CD4-positive, alpha-beta T cell treated with Interleukin-21 for 1 hour (primary cell): ENCODE results near the gene TXLNB.
"Not testable (repeated sequence)": the region's sequence is repeated elsewhere in the genome, so short reads cannot be mapped to it uniquely, and the experiment has no call there.

Experiments used
- DNase-seq: peaks from one replicate; pipeline ENCODE4 v3.0.0-alpha.2; 2020

TXLNB gene

DNA sequence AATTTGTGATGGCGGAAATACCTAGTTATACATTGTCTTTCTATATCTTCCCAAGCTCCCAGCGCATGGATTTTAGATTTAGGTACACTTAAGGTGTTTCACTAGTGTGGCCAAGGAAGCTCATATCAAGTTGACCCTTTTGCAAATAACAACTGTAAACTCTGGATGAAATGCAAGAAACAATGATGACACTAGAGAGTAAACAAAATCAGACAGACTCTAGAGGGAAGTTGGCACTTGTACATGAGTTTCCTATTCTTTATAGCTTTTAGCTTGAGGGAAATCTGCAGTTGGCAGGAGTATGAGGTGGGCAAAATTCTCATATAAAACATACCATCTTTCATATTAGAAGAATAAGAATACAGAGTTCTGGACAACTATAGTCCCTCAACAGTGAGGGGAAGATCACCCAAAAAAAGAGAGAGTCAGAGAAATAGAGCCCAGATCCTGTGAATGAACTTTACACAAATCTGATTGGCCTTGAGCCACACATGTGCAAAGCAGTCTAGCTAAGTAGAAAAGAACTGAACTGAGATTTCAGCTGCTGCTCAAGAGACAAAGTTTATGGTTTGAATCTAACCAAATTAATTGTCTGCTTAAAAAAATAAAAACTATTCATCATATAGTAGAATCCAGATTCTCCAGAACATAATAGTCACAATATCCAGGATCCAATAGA is 26.1 kb downstream of the TXLNB start:
- no peak for DNase-seq

DNA sequence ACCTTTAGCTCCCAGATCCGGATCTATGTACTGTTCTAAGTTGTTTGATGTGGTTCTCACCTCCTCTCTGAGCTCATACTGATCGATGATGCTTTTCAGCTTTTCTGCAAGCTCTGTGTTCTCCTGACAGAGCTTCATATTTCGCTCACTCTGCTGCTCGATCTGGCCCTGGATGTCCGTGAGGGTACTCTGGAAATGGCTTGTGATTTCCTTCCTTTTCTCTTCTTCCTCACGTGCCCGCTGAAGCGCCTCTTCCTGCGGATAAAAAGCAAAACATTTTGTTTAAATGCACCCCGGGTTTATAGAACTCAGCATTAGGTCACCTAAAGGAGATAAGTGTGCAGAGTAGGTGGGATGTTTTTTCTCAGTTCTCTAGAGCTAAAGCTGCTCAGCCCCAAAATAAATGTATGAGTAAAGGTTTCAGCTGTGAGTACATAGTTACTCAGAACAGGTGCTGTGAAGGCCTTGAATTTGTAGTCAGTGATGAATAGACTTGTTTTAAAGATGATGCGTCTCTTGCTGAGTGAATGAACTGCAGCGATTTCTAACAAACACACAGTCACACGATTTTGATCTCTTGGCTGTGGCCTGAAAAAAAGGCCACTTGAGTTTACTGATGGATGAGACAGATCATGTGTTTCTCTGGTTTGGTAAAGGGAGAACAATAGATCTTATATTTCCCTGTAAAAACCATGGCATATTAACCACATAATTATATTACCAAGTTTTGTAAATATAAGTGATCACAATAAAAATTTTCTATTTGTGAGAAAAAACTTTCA is 29.1 kb downstream of the TXLNB start:
- peak; percentile 52 for DNase-seq

DNA sequence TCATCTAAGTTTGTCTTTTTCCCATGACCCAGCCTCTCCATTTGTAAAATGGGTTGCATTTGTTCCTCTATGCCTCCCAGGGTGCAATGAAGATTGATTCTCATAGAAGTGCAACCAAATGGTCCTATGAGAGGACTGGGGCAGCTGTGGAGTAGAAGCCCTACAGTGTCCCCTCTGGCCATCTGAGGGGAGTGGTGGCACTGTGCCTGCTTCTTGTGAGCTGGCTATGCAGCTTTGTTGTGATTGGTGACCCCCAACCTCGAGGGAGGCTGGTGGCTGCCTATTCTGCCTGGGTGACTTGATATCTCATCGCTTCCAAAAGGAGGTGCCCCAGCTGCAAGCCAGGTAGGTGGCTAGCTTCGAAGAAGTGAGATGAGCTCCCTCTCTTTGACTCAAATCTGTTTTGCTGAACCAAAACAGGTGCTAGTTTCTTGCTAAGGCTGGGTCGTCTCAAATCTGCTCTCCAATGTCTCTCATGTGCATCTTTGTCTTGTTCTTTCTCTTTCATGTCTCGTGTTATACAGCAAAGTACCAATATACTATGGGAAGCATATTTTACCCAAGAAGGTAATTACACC is 33.9 kb downstream of the TXLNB start:
- no peak for DNase-seq

DNA sequence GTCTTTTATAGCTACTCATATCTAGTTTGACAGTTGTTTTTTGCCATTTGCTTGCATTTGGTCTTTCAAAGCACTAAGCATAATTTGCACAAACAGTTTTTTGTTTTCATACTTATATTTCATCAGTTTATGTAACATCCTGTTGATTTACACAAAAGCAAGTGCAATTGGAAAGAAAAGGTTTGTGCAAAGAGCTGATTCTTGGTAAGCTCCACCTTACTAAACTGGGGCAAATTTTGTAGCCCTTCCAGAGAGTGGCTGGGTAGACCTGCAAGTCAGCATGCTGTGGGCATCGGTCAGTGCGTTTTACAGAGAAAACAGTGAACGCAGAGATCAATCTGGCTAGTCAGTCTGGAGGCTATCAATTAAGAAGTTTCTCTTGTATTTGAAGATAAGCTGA is 34.5 kb downstream of the TXLNB start:
- no peak for DNase-seq

DNA sequence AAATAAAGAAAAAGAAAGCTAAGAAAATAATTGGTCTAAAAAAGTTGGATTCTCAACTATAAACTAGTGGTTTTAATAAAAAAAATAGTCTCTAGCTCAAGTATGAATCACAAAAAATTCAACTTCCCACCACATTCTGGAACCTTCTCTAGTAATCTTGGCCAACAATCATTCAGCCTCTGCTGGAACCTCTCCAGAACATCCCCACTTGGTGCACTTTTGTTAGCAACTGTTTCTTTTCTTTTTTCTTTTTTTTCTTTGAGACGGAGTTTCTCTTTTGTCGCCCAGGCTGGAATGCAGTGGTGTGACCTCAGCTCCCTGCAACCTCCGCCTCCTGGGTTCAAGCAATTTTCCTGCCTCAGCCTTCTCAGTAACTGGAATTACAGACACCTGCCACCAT is 35.7 kb downstream of the TXLNB start:
- no peak for DNase-seq

DNA sequence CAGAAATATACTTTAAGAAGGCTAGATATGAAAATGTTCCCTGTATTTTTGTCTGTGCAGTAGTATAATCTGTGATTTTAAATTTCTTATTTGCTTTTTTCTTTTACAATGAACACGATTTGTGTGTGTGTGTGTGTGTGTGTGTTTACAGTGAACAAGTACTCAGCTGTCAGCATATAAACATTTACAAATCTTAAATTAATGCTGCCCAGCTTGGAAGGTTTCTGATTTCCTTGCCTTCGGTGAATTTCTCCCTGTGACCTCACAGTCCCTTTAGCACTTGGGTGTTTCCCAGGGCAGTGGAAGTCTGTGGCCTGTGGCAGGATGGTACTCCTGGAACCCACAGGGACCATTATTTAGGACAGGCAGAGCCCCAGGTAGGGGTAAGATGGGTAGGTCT is 37.6 kb downstream of the TXLNB start:
- no peak for DNase-seq

DNA sequence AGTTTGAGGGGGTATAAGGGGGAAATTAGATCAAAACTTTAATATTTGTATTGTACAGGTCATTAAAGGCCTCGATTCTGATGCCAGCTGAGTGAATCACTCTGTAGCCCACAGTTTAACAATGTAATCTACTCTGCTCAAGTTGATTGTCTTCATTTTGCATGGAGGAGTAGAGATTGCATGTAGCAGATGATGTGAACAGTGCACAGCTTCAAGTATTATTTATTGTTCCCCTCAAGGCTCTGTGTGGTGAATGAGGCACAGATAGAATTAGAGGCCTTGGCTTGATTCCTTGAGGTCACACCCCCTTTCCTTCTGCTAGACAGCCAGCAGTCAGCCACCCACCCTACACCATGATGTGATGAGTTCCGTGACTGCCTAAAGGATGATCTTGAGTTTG is 38.1 kb downstream of the TXLNB start:
- DNase-seq, result no peak

DNA sequence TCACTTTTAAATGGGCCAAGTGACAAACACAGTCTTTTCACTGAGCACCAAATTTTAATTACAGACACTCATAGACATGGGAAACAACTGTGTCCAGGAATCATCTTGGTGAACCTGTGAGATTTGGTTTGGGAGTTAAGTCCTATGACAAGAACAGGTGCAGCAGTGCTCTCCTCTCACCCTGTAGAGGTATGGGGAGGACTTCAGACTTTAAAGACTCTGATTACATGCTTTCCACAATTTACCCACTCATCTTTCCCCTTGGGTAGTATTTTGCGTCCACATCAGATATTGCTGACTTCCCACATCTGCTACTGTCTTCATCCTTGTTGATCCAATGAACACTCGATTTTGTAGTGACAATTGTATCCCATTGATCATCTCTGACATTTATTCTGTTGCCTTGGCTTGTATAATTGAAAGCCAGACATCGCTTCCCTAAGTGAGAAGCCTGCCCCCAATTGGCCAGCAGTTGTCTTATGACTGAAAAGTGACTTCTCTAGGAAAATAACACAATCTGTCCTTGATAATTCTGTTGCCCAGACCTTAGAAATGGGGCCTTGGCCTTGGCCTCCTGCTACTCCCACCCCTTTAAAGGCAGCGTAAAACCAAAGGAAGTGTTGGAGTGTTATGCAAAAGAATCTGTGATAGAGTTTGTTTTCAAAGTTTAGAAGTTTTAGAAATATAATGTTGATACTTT is 40.0 kb downstream of the TXLNB start:
- no peak for DNase-seq

DNA sequence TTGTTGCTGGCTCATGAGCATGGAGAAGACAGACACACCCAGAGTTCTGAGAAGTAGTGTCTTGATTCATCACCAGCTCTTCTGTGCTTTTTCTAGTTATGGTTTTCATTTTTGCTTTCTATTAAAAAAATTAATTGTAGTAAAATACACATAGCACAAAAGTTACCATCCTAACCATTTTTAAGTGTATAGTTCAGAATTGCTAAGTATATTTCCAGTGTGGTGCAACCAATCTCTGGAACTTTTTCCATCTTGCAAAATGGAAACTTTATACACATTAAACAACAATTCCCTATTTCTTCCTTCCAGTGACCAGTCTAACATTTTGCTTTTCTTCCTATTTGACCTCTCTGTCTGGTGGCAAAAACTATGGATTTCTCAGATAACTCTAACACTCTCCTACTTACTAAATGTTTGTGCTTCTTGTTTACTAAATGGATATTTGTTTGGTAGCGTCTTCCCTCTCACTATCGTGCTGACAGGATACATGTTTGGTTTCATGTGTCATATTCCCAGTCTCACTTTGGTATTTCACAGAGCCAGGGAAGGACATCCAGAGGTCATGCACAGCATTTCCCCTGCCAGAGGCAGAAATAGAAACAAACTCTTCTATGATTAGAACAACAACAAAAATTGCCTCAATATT is 40.6 kb downstream of the TXLNB start:
- DNase-seq, result no peak

DNA sequence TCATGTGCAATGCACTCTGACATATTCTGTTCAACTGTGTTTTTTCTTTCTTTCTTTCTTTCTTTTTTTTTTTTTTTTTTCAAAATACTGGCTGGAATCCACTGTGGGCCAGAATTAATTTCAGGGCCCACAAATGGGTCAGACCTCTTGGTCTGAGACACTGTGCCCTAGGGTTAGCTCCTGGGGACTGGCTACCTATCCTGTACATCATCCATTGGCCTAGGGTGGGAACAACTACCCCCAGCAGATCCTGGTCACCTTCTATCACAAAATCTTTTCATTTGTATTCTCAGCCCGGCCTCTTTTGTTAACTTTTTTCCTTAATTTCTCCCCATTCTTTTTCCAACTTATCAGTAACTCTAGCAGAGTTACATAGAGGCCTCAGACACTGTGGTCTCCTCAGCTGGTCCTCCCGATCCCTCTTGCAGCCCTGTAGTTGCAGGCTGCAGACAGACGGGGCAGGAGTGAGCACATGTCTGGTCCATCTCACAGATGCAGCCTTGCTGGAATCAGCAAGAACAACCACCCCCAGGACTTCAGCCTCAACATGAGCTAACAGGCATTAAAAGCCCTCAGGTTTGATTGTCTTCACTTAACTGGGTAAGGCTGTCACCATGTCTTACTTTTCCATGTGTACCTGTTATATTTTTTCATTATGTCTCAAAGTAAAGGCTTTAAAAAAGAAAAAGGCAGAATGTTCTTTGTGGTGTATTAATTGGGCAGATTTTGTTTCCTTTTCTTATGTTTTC is 41.3 kb downstream of the TXLNB start:
- DNase-seq, result peak; percentile 75

DNA sequence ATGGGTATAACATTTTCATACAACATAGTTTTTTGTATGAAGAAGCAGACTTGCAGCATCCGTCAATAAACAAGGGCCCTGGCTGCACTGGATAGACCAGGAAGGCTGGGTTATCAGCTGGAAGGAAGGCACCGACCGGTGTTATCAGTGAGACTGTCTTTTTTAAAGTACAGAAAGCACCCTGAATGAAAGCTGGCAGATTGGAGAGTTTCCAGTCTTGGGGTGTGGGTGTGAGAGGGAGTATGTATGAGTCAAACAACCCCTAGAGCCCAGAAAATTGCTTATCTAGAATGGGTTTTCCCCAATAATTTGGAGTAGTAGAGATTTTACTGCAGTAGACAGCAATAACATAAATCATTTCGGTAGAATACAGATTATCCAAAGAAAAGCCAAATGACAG is 42.4 kb downstream of the TXLNB start:
- no peak for DNase-seq

DNA sequence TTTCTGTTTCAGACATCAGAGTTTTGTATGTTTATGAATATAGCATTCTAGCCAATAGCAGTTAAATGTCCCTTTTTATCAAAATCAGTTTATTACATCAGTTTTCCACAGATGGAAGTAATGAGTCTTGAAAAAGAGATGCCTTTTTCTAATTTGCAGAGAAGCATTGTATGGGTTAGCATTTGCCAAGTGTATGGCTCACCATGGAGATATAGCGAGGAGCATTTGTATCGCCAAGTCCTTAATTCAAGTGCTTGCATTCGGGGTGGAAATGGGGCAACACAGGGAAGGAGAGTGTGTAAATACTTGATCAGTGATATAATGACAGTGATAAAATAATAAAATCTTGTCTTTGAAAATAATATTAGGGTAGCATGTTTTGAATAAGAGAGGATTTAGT is 42.9 kb downstream of the TXLNB start:
- DNase-seq, result no peak

DNA sequence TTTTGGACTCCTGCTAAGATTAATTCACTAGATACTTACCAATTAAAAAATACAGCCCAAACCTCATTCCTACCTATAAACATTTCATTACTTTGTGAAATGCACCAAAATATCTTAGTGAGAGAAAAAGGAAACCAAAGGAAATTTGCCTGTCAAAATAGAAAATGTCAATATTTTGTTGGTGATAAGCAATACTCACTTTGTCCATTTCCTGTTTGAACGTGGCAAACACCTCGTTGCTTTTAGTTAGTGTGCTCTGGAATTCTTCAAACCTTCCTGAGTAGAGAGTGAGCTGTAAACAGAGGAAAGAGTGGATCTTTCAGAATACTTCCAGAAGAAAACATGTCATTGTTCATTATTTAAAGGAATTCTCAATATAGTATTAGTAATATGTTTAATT is 44.2 kb downstream of the TXLNB start:
- DNase-seq, result no peak

DNA sequence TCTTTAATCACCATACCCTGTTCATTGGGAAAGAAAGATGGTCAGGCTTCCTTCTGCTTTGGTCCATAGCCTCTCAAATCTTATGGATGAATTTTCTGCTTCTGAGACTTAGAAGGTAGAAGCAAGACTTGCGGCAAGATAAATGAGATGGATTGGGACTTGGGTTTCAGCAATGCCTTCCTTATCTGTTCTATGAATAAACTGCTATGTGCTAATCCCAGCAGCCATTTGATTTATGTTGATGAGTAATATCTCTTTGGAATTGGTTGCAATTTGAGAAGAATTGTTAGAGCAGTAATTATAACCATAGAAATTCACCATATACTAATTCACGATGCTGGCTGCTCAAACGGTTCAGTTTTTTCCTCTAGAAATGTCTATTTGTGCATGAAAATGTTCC is 48.3 kb downstream of the TXLNB start:
- no peak for DNase-seq

DNA sequence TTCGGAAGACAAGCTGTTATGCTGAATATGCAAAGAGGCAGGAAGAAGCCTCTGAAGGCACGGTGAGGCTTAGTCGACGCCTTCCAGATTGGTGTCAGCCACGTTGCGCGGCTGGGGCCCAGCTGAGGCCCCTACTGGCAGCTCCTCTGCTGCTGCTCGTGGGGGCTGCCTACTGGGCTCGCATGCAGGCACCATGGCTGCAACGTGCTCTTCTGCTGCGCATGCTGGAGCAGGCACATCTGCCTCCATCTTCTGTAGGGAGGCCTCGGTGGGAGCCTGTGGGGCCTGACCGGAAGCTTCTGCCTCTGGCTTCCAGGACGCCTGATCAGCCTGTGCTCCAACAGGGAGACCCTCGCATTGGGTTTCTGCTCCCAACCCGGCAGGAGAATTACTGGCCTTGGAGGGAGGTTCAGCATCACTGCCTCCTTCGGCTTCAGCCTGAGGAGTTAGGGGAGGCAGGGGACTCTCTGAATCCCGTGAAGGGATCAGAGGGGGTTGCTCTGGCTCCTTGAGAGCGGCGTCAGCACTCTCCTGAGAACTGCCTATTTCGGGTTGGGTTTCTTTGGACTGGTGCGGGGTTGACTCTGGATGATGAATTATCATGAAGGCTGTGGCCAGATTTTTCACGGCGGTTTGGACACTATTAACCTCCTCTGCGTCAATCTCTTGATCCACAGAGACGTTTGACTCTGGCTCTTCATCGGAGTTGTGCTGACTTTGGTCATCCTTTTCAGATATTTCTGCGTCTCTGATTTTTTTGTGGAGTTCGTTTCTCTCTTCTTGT is 49.1 kb downstream of the TXLNB start:
- no peak for DNase-seq

DNA sequence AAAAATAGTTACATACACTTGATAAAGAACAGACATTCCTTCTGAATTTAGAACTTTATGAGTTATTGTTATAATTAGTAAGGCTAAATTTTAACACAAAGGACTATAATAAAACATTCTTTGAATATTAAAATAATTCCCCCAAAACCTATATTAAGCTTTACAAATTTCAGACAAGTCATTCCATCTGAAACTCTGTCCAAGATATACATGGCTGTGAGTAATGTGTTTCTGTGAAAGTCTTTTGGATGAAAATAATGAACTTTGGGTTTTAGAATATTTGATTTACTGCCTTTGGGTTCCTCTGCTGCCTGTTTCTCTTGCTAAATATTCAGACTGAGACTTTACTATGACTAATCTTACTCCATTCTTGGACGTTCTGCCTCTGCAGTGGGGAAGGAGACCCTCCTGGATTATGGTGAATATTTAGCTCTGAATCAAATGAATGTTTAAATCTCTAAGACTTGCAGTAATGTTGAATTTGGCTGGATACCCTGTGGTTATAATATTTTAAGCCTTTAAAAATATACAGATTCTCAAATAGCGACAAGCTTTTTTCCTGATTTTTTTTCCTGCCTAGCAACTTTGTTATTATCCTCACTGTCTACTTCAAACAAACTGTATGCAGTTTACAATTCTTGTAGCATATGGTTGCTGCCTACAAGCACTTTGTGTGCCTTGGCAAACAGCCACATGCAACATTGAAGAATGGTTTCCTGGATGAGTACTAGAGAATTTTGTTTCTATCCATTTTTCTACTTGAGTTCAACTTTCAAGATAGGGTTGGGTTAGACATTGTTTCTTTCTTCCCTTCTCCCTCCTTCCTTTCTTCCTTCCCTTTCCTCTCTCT is 51.4 kb downstream of the TXLNB start:
- no peak for DNase-seq

DNA sequence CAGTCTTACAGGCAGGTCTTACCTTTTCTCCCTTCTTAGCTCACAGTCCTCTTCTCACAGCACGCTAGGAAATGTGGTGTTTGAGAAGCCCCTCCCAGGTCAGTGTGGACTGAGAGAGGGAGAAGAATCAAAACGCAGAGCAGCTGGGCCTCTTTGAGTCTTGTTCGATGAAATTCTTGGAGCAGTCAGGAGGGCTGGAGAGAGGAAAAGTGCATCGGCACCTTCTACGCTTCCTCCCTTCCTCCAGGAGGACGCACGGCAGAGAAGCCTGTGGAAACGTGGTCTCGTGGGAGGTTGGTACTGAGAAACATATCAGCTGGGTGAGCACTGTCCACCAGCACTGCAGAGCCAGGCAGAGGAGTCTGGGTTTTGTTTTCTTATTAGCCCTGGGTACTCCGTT is 52.7 kb downstream of the TXLNB start:
- no peak for DNase-seq

DNA sequence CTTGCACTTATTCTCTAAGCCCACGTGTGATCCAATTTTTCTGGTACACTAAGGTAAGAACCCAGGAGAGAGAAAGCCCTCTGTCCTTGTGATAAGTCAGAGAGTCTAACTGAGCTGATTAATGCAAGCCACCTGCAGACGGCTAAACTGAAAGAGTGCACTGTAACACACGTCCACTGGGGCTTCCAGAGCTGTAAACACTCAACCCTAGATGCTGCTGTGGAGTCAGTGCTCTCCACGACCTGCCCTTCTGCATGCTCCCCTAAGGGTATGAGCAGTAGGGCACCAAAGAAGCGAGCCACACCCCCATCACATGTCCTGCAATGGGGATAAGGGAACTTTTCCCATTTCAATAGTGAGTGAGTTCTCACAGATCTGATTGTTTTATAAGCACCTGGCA is 55.7 kb downstream of the TXLNB start:
- DNase-seq, result no peak

DNA sequence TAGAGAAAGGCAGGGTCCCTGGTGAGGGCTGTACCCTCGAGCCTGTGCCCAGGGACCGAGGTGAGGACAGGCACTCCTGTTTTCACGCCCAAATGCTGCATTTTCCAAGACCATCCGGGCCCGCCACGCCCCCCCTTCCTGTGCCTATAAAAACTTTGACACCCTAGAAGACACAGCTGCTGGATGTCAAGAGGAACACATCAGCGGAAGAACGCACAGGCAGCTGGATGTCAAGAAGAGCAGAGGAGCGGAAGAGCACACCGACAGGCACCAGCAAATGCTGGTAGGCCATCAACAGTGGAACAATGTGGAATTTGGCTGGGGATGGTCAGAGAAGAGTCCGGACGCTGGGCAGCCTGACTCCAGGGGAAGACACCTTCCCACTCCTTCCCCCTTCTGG is 56.1 kb downstream of the TXLNB start:
- DNase-seq, result no peak

DNA sequence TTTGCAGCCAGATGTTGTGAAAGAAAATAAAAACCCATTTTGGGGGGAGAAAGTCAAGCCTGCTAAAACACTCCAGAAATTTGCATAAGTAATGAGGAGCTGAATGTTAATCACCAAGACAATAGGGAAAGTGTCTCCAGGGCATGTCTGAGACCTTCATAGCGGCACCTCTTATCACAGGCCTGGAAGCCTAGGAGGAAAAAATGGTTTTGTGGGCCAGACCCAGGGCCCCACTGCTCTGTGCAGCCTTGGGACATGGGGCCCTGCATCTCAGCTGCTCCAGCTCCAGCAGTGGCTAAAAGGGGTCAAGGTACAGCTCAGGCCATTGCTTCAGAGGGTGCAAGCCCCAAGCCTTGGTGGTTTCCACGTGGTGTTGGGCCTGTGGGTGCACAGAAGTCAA is 57.6 kb downstream of the TXLNB start:
- DNase-seq, result not testable (repeated sequence)

DNA sequence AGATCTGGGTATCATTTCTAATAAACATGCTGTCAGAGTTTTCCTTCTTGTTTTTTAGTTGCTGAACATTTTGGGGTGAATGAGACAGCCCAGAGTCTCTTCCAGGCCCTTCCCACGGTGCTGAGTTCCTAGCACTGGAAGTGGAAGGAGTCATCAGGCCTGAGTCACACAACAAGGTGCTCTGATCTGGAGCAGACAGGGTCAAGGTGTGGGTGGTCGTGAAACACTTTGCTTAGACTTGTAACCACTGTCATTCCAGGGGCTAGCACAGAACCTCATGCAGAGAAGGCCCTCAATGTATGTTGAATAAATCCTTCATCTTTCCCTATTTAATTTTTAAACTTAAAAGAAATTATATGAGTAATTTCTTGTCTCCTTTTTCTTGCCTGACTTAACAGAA is 60.6 kb downstream of the TXLNB start:
- DNase-seq, result no peak
